HG02938 (cell line): ENCODE measurements around the gene ST3GAL4.

Experiments used
- ATAC-seq: cut with Tn5 transposase; IDR thresholded peaks from one replicate; pipeline ENCODE4 v1.9.1; 2021; ENCODE audit warnings: mild to moderate bottlenecking, moderate library complexity; ENCODE audit not compliant: unreplicated experiment

Gene ST3GAL4

GRCh38 chr11:126403658-126404057 is 48.2 kb downstream of the ST3GAL4 start:
- ATAC-seq: peak; percentile 98

GRCh38 chr11:126404367-126404766 is 48.9 kb downstream of the ST3GAL4 start:
- no peak for ATAC-seq

GRCh38 chr11:126405374-126405773 is 49.9 kb downstream of the ST3GAL4 start:
- no peak for ATAC-seq

- no peak for ATAC-seq
These were observed 50.4 kb downstream of the ST3GAL4 start for GRCh38 chr11:126405906-126406305.

GRCh38 chr11:126406368-126406767 is 50.9 kb downstream of the ST3GAL4 start:
- no peak for ATAC-seq

- no peak for ATAC-seq
These were observed 51.6 kb downstream of the ST3GAL4 start for GRCh38 chr11:126407101-126407521.

- no peak for ATAC-seq
These were observed 52.3 kb downstream of the ST3GAL4 start for GRCh38 chr11:126407682-126408288.

- ATAC-seq: no peak
These were observed 53.0 kb downstream of the ST3GAL4 start for GRCh38 chr11:126408496-126408895.

- no peak for ATAC-seq
These were observed 53.6 kb downstream of the ST3GAL4 start for GRCh38 chr11:126408901-126409619.

GRCh38 chr11:126409620-126409985 is 54.1 kb downstream of the ST3GAL4 start:
- no peak for ATAC-seq

GRCh38 chr11:126410649-126411048 is 55.2 kb downstream of the ST3GAL4 start:
- ATAC-seq: no peak

- no peak for ATAC-seq
These were observed 56.5 kb downstream of the ST3GAL4 start for GRCh38 chr11:126411971-126412381.

GRCh38 chr11:126413426-126413825 is 57.9 kb downstream of the ST3GAL4 start:
- no peak for ATAC-seq

GRCh38 chr11:126413843-126414405 is 58.4 kb downstream of the ST3GAL4 start:
- ATAC-seq: no peak

GRCh38 chr11:126414615-126415014 is 59.1 kb downstream of the ST3GAL4 start:
- no peak for ATAC-seq

- ATAC-seq: no peak
These were observed 59.6 kb downstream of the ST3GAL4 start for GRCh38 chr11:126415128-126415527.

- ATAC-seq: no peak
These were observed 60.4 kb downstream of the ST3GAL4 start for GRCh38 chr11:126415669-126416420.

- peak; percentile 71 for ATAC-seq
These were observed 61.1 kb downstream of the ST3GAL4 start for GRCh38 chr11:126416542-126417090.

- ATAC-seq: no peak
These were observed 61.8 kb downstream of the ST3GAL4 start for GRCh38 chr11:126417091-126417862.

- ATAC-seq: no peak
These were observed 63.4 kb downstream of the ST3GAL4 start for GRCh38 chr11:126418887-126419286.
